GM12864 (cell line): ENCODE measurements around the gene TOM1L1.
"Not testable (repeated sequence)": the region's sequence is repeated elsewhere in the genome, so short reads cannot be mapped to it uniquely, and the experiment has no call there.

Source experiments
- DNase-seq: peaks from one replicate; pipeline ENCODE4 v3.0.0-alpha.2; 2011; ENCODE audit warnings: low read depth
- H3K4me3 ChIP-seq: 2 replicates; pipeline ENCODE4 v1.5.1; 2011; ENCODE audit warnings: mild to moderate bottlenecking, low read depth, low read length, control low read depth
- CTCF ChIP-seq: IDR thresholded peaks from 2 replicates; pipeline ENCODE4 v1.5.1; 2011; ENCODE audit warnings: low read depth, mild to moderate bottlenecking, moderate library complexity, low read length, control low read depth, inconsistent platforms; ENCODE audit errors: missing control alignments

The TOM1L1 gene

GRCh38 chr17:54864636-54865356 lies 35.9 kb upstream of the TOM1L1 start:
- no peak overlapping the region for H3K4me3 ChIP-seq
- no peak for DNase-seq
- TF ChIP-seq CTCF = no peak

GRCh38 chr17:54867634-54868033 lies 33.0 kb upstream of the TOM1L1 start:
- no peak for TF ChIP-seq CTCF
- no peak overlapping the region for H3K4me3 ChIP-seq
- DNase-seq = no peak

- TF ChIP-seq CTCF = no peak
- H3K4me3 ChIP-seq = no peak overlapping the region
- no peak for DNase-seq
Observed at GRCh38 chr17:54870671-54871175, 29.9 kb upstream of the TOM1L1 start.

- DNase-seq, H3K4me3 ChIP-seq: not testable (repeated sequence)
Observed at GRCh38 chr17:54875906-54876305, 24.7 kb upstream of the TOM1L1 start.

GRCh38 chr17:54876656-54877195 lies 23.9 kb upstream of the TOM1L1 start:
- TF ChIP-seq CTCF = no peak
- no peak overlapping the region for H3K4me3 ChIP-seq
- DNase-seq = no peak

- DNase-seq = no peak
Observed at GRCh38 chr17:54881255-54881972, 19.2 kb upstream of the TOM1L1 start.

More at GRCh38 chr17:54881255-54881972, 19.2 kb upstream of the TOM1L1 start:
- no peak overlapping the region for H3K4me3 ChIP-seq
- TF ChIP-seq CTCF = no peak
